Measurements from ENCODE around the gene ADAT3.

GRCh38 chr19:1863638-1864479, 41.3 kb upstream of the ADAT3 start:
- TF ChIP-seq ZNF274 (IDR thresholded peaks at IDR 0.05; ENCODE audit: low read depth, low read length) (no peak), SUZ12 (IDR thresholded peaks at IDR 0.05; ENCODE audit: extremely low read depth, insufficient read depth, insufficient read length) (no peak), YY1 (IDR thresholded peaks at IDR 0.05; ENCODE audit: insufficient read depth, insufficient read length) (no peak)
